Measurements from ENCODE around the gene RPRML.

- TF ChIP-seq POLR2A (IDR thresholded peaks at IDR 0.05; ENCODE audit: low read depth, low read length) (no peak), TAF1 (IDR thresholded peaks at IDR 0.05; ENCODE audit: borderline replicate concordance, low read depth, low read length) (no peak)
Measured at GRCh38 chr17:46944931-46945330, 34.1 kb downstream of the RPRML start.
